ENCODE results near the gene CBLB. TPM values are rescaled to one million over a fixed set of nuclear protein-coding genes. Genes with fewer than 3 reads are reported as not detected.

Gene CBLB
- total RNA-seq, 1 donor from 2014 or later: 140 TPM

DNA sequence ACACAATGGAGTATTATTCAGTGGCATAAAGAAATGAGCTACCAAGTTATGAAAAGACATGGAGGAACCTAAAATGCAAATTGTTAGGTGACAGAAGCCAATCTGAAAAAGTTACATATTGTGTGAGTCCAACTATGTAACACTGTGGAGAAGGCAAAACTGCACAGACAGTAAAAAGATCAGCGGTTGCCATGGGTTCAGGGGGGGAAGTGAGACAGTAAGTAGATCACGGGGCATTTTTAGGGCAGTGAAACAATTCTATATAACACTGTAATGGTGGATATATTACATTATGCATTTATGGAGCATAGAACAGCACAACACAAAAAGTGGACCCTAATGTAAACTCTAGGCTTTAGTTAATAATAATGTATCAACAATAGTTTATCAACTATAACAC lies 17.6 kb downstream of the CBLB start:
- DNase-seq (ENCODE audit: low spot score): no peak
- intact Hi-C loops (cut with DNase I): no loop called here

GRCh38 chr3:105850593-105850992 lies 18.2 kb downstream of the CBLB start:
- intact Hi-C loops (cut with DNase I): no loop called here
- no peak for DNase-seq (ENCODE audit: low spot score)
- ATAC-seq: no peak

More for the DNA sequence above, 17.6 kb downstream of the CBLB start:
- no peak for ATAC-seq

GRCh38 chr3:105848821-105849220 lies 20.0 kb downstream of the CBLB start:
- no peak for ATAC-seq

DNA sequence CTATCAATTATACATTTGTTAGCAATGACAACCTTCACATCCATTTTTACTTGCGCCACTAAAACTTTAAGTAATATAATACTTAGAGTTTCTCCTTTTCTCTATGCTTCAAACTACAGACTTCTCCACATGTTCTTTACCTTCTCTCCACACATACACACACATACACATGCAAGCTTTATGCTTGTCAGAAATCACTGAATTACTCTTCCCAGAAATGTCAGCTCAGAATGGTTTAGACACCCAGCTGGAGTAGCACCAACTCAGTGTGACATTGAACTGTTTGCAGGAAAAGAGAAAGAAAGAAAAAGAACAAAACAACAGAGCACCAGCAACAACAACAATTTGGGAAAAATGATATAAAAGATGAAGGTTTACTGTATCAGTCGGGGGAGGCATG lies 20.9 kb downstream of the CBLB start:
- ATAC-seq (no peak), DNase-seq (ENCODE audit: low spot score) (no peak)
- intact Hi-C loops (cut with DNase I): no loop called here

More at GRCh38 chr3:105848821-105849220, 20.0 kb downstream of the CBLB start:
- DNase-seq (ENCODE audit: low spot score): no peak
- intact Hi-C loops (cut with DNase I): no loop called here

- no peak for DNase-seq (ENCODE audit: low spot score)
- ATAC-seq: no peak
- intact Hi-C loops (cut with DNase I): no loop called here
Measured at GRCh38 chr3:105847452-105847851, 21.4 kb downstream of the CBLB start.

DNA sequence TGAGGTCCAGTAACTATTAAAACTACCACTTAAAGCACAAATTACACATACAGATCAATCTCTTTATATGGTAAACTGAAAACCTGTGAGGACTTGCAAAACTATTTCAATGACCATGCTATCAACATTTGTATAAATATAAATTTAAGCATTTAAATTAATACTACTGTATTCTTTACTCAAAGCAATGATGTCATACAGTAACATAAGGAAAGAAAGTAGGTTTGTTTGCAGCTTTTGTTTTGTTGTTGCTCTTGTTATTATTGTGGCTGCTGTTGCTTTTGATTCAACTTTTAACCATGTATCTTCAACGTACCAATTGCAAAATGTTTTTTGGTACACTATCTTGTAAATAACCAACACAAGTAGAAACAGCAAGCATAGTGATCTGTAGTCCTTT lies 22.0 kb downstream of the CBLB start:
- intact Hi-C loops (cut with DNase I): no loop called here
- DNase-seq (ENCODE audit: low spot score) (no peak), ATAC-seq (no peak)

DNA sequence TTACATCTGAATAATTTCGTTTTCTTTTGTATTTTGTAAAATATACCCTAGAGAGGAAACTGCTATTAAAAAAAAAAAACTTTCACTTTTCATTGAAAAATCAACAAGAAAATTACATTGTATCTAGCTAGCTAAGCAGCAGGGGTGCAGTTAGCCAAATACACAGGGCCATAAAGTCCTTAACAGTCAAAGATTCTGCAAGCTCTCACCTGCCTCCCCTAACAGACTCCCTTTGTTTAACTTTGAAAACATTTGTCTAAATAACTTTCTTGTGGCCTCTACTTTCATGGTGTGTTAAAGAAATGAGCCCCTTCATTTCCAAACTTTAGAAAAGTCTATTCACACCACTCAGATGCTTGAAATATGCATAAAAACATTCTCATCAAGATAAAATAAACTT lies 23.3 kb downstream of the CBLB start:
- ATAC-seq (no peak), DNase-seq (ENCODE audit: low spot score) (no peak)
- intact Hi-C loops (cut with DNase I): no loop called here

DNA sequence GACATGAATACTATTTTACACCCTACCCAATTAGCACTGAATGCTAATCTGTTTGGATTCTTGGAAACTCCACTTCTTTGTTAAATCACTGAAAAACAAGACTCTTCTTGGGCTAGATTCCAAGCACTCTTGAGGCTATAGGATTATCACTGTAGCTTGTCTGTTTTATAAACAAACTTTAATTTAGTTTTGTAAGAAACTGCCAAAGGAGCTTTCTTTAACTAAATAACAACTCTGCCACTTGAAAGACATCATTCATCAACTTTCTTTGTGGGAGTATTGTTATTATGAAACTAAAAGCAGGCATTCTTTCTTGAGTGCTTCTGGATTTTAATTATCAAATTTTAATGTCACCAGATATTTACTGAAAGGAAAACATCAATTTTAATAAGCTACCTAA lies 24.1 kb downstream of the CBLB start:
- no peak for ATAC-seq
- DNase-seq (ENCODE audit: low spot score): no peak
- intact Hi-C loops (cut with DNase I): no loop called here

DNA sequence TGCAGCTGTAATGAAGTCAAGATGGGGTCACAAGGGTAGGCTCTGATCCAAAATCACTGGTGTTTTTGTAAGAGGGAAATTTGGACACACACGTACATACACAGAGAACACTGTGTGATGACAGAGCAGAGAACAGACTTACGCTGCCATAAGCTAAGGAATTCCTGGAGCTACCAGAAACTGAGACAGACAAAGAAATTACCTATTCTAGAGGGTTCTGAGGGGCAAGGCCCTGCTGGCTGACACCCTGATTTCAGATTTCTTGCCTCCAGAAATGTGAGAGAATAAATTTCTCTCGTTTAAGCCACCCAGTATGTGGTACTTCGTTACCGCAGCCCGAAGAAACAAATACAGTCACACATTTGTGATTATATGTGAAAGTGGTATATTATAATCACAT lies 24.8 kb downstream of the CBLB start:
- ATAC-seq (peak; percentile 64), DNase-seq (ENCODE audit: low spot score) (no peak)
- intact Hi-C loops (cut with DNase I): no loop called here

DNA sequence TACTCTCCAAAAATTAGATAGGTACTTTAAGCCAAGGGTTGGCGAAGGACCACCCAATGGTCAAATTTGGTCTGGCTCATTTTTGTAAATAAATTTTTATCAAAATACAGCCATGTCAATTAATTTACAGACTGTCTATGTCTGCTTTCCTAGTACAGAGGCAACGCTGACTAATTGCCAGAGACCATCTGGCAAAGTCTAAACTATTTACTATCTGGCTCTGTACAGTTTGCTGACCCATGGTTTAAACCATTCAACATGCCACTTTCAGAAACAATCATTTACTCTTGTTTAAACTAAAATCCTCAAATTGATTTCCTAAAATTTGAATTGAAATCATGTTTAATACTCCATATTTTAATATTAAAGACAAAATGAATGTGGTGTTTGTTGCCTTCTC lies 25.9 kb downstream of the CBLB start:
- intact Hi-C loops (cut with DNase I): no loop called here
- DNase-seq (ENCODE audit: low spot score) (no peak), ATAC-seq (no peak)

DNA sequence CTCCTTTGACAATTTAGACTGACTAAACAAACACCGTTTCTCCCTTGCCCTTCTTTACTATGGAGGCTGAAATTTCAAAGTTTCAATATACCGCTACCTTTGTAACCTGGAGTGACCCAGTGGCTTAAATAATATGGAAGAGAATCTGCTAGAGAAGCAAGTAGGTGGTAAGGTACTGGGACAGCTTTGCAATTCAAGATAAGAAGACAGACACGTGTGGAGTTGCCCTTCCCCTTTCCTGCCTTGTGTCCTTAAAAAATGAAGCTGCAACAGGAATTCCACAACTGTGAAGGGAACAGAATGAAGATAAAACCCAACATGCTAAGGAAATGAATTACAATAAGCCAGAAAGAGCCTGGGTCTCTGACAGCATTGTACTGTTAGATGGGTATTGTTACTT lies 26.4 kb downstream of the CBLB start:
- ATAC-seq (no peak), DNase-seq (ENCODE audit: low spot score) (no peak)
- intact Hi-C loops (cut with DNase I): no loop called here

DNA sequence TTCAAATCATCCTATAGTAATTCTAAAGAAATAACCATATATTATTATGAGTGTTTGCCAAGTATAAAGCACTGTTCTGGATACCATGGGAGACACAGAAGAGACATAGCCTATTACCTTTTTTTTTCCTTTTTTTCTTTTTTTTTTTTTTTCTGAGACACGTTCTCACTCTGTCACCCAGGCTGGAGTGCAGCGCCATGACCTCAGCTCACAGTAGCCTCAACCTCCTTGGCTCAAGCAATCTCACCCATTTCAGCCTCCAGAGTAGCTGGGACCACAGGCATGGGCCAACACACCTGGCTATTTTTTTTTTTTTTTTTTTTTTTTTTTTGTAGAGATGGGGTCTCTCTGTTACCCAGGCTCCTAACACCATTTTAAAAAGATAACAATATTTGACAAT lies 30.9 kb downstream of the CBLB start:
- intact Hi-C loops (cut with DNase I): no loop called here
- ATAC-seq (peak; percentile 54), DNase-seq (ENCODE audit: low spot score) (no peak)

GRCh38 chr3:105837143-105837740 lies 31.6 kb downstream of the CBLB start:
- DNase-seq (ENCODE audit: low spot score) (no peak), ATAC-seq (peak; percentile 25)
- intact Hi-C loops (cut with DNase I): no loop called here

DNA sequence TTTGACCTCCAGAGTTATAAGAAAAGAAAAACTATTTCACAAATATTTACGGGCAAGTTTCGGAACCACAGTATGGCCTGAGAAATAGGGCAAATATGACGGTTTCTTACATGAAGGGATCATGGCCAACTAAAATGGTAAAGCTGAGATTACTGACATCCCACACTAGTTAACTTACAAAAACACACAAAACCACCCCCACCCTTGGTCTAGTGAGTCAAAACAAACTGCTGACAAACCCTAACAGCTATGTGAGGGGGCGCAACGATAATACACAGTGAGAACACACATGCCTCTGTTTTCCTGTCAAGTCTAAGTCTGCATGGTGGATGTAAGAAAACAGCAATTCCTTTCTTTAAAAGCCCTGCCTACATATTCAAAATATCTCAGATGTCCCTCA lies 32.3 kb downstream of the CBLB start:
- intact Hi-C loops (cut with DNase I): no loop called here
- DNase-seq (ENCODE audit: low spot score) (no peak), ATAC-seq (peak; percentile 64)

GRCh38 chr3:105835606-105836005 lies 33.2 kb downstream of the CBLB start:
- intact Hi-C loops (cut with DNase I): no loop called here
- no peak for ATAC-seq
- no peak for DNase-seq (ENCODE audit: low spot score)

DNA sequence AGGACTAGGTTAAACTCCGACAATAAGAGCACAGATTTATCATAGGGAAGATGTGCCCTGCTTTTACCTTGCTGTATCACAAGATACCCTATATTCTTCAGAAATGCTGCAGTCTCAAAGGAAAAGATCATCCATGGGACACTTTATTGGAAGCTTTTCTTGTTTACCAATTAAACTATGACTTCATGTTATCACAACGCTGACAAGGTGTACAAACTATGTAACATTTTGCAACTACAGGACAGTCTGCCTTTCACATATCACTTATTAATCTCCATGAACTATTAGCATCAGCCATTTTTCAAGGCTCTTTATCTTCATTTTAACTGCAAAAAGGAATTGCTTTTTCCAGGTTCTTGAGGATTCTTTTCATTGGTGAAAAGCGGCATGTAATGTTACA lies 34.0 kb downstream of the CBLB start:
- DNase-seq (ENCODE audit: low spot score) (no peak), ATAC-seq (no peak)
- intact Hi-C loops (cut with DNase I): no loop called here

GRCh38 chr3:105832644-105833043 lies 36.2 kb downstream of the CBLB start:
- ATAC-seq (no peak), DNase-seq (ENCODE audit: low spot score) (no peak)
- intact Hi-C loops (cut with DNase I): no loop called here

DNA sequence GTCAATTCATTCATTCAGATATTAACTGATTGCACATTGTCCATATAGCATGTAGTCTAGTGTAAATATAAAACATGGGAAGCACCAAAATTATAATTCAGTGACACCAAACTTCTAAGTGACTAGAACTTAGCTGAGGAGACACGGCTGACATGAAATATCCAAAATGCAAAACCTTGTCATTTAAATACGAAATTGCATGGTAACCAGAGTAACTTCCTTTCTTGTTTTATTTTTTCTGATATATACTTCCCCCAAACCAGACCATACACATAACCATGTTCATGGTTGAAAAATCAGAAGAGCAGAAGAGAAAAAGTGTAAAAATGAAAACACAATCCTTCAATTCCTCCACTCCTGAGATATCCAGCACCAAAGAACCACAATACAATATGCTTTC lies 38.0 kb downstream of the CBLB start:
- ATAC-seq: no peak

DNA sequence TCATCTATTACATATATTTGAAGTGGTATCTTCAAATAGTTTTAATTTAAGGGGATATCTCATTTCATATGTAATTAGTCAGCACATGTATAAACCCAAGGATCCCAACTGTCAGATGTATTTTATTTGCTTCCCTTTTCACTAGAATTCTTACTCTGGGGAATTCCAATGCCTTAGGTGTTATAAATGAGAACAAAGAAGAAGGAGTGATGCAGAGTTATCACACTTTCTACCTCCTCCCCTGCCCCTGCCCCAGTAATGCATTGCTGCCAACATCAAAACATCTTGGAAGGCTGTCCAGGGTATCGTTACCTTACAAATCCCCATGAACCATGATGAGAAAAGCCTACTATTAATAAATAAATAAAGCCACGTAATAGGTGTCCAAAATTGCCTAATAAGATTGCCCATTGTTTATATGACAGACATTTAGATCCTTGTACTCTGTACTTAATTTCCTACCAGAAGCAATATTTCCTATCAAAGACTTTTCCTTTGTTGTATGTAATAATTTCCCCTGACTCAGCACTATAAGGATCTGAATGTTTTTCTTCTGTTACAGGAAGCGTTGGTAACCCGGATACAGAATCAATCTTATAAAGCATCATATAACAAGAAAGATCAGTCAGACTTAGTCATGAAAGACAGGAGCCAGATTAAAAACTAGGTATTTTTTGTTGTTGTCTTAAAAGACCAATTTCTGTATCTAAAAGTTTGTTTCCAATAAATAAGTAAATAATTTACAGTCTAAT lies 38.8 kb downstream of the CBLB start:
- ATAC-seq (no peak), DNase-seq (ENCODE audit: low spot score) (no peak)
- intact Hi-C loops (cut with DNase I): no loop called here

More for the DNA sequence above, 38.0 kb downstream of the CBLB start:
- intact Hi-C loops (cut with DNase I): no loop called here
- DNase-seq (ENCODE audit: low spot score): no peak

- ATAC-seq (no peak), DNase-seq (ENCODE audit: low spot score) (no peak)
- intact Hi-C loops (cut with DNase I): no loop called here
Measured at GRCh38 chr3:105829229-105829628, 39.6 kb downstream of the CBLB start.

DNA sequence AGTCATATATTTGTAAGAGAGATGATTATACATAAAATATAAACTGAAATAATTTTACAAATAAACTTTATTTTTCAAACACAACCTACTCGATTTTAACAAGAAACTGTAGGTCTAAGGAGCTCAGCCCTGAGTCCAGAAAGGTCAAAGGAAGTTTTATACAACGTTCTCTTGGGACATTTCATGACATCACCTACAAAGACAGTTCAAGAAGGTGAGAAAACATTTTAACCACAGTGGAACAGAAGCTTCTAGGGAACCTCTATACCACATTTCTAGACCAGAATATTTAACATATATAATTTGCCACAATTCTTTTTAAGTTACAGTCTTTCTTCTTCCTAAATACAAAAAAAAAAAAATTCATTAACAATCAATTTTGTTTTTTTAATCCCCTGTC lies 40.1 kb downstream of the CBLB start:
- intact Hi-C loops (cut with DNase I): no loop called here
- no peak for DNase-seq (ENCODE audit: low spot score)
- peak; percentile 32 for ATAC-seq
